HG03280 (cell line): ENCODE results near the gene LIME1.
A peak's percentile ranks its signal among the peaks of the same experiment; 100 is the strongest.

Source experiments
- ATAC-seq: cut with Tn5 transposase; IDR thresholded peaks from one replicate; pipeline ENCODE4 v1.9.1; 2021; ENCODE audit warnings: mild to moderate bottlenecking, moderate library complexity; ENCODE audit not compliant: unreplicated experiment

LIME1 gene

GRCh38 chr20:63736893-63737694 is 630 bp downstream of the LIME1 start:
- no peak for ATAC-seq

GRCh38 chr20:63737695-63737944 is 1.2 kb downstream of the LIME1 start:
- no peak for ATAC-seq

- no peak for ATAC-seq
Observed at GRCh38 chr20:63737945-63738686, 1.7 kb downstream of the LIME1 start.

GRCh38 chr20:63738687-63739129 is 2.2 kb downstream of the LIME1 start:
- no peak for ATAC-seq

- peak; percentile 55 for ATAC-seq
Observed at GRCh38 chr20:63739130-63740069, 2.9 kb downstream of the LIME1 start, which contains the start of gene SLC2A4RG. Gene SLC2A4RG, plus strand, starts transcription at chr20:63739776. Its CDS starts 137 bp downstream, at chr20:63739913.

- ATAC-seq: peak; percentile 11
Observed at GRCh38 chr20:63740070-63740626, 3.7 kb downstream of the LIME1 start.

- no peak for ATAC-seq
Observed at GRCh38 chr20:63740627-63741353, 4.3 kb downstream of the LIME1 start.

- ATAC-seq: no peak
Observed at GRCh38 chr20:63741354-63741675, 4.9 kb downstream of the LIME1 start.

- ATAC-seq: no peak
Observed at GRCh38 chr20:63741676-63742380, 5.4 kb downstream of the LIME1 start.

GRCh38 chr20:63742381-63743024 is 6.0 kb downstream of the LIME1 start:
- ATAC-seq: no peak

- no peak for ATAC-seq
Observed at GRCh38 chr20:63743210-63743970, 6.9 kb downstream of the LIME1 start.

- ATAC-seq: no peak
Observed at GRCh38 chr20:63744158-63744557, 7.7 kb downstream of the LIME1 start.

GRCh38 chr20:63744574-63745423 is 8.3 kb downstream of the LIME1 start:
- ATAC-seq: no peak

GRCh38 chr20:63745424-63745805 is 9.0 kb downstream of the LIME1 start:
- no peak for ATAC-seq

GRCh38 chr20:63745961-63746731 is 9.7 kb downstream of the LIME1 start:
- no peak for ATAC-seq

- ATAC-seq: no peak
Observed at GRCh38 chr20:63746751-63747315, 10.4 kb downstream of the LIME1 start.
